GM12878 (cell line): Measurements from ENCODE around the gene FOXJ1. TPM values are rescaled to one million over a fixed set of nuclear protein-coding genes. Genes with fewer than 3 reads are reported as not detected.
A peak's percentile ranks its signal among the peaks of the same experiment; 100 is the strongest.

Experiments
- ATF7 ChIP-seq: fragments of 450-650 bp; IDR thresholded peaks from 2 replicates; pipeline ENCODE4 v1.6.1; 2016; ENCODE audit warnings: low read depth, mild to moderate bottlenecking
- BACH1 ChIP-seq: fragments of 450-650 bp; IDR thresholded peaks from 2 replicates; pipeline ENCODE4 v1.6.1; 2017; ENCODE audit warnings: mild to moderate bottlenecking, borderline replicate concordance
- CBX3 ChIP-seq: fragments of 200-600 bp; sonication (generic); IDR thresholded peaks from 2 replicates; pipeline ENCODE4 v1.6.1; 2016; ENCODE audit warnings: low read depth, borderline replicate concordance
- DPF2 ChIP-seq: fragments of 450-650 bp; IDR thresholded peaks from 2 replicates; pipeline ENCODE4 v1.6.1; 2017; ENCODE audit warnings: mild to moderate bottlenecking
- EED ChIP-seq: sonication (generic); IDR thresholded peaks from 2 replicates; pipeline ENCODE4 v1.6.1; 2016; ENCODE audit warnings: antibody characterized with exemption, low read depth
- ETV6 ChIP-seq, 2 experiments: fragments of 450-650 bp in 1 of 2; IDR thresholded peaks in 1 of 2; conservative IDR thresholded peaks in 1 of 2; 2 replicates each; pipeline ENCODE4 v1.6.1; 2014; ENCODE audit warnings: antibody characterized with exemption in 1 of 2, borderline replicate concordance in 1 of 2, low read depth in 1 of 2, mild to moderate bottlenecking in 1 of 2, moderate library complexity in 1 of 2
- JUNB ChIP-seq: IDR thresholded peaks from 2 replicates; pipeline ENCODE4 v1.6.1; 2016; ENCODE audit warnings: antibody characterized with exemption, mild to moderate bottlenecking
- KAT2A ChIP-seq: conservative IDR thresholded peaks from 2 replicates; pipeline ENCODE4 v1.6.1; 2011; ENCODE audit warnings: low read depth, low read length; ENCODE audit not compliant: control insufficient read depth
- NFIC ChIP-seq: IDR thresholded peaks from 2 replicates; pipeline ENCODE4 v1.6.1; 2012; ENCODE audit warnings: low read depth, mild to moderate bottlenecking, inconsistent platforms, low read length, moderate library complexity
- POLR2A ChIP-seq: IDR thresholded peaks from 2 replicates; pipeline ENCODE4 v1.6.1; 2011; ENCODE audit warnings: low read depth, mild to moderate bottlenecking, low read length
- POLR2AphosphoS2 ChIP-seq: IDR thresholded peaks from 2 replicates; pipeline ENCODE4 v1.6.1; 2011; ENCODE audit warnings: low read depth, mild to moderate bottlenecking, low read length, improper control_type of control experiment, moderate library complexity
- PRDM15 ChIP-seq: fragments of 450-650 bp; formaldehyde crosslinking; IDR thresholded peaks from 2 replicates; pipeline ENCODE4 v1.4.0; 2020; ENCODE audit warnings: mild to moderate bottlenecking, moderate library complexity
- RAD21 ChIP-seq: IDR thresholded peaks from 2 replicates; pipeline ENCODE4 v1.6.1; 2011; ENCODE audit warnings: mild to moderate bottlenecking, low read depth, low read length, moderate library complexity; ENCODE audit not compliant: insufficient read depth
- SP1 ChIP-seq: IDR thresholded peaks from one replicate; pipeline ENCODE4 v1.6.1; 2011; ENCODE audit warnings: low read depth, low read length
- STAT1 ChIP-seq: fragments of 450-650 bp; conservative IDR thresholded peaks from 2 replicates; pipeline ENCODE4 v1.6.1; 2014; ENCODE audit warnings: antibody characterized with exemption, mild to moderate bottlenecking
- TBL1XR1 ChIP-seq: IDR thresholded peaks from 2 replicates; pipeline ENCODE4 v1.6.1; 2012; ENCODE audit warnings: low read depth, low read length, improper control_type of control experiment
- ZNF24 ChIP-seq: fragments of 450-650 bp; IDR thresholded peaks from 2 replicates; pipeline ENCODE4 v1.6.1; 2017; ENCODE audit warnings: antibody characterized with exemption, mild to moderate bottlenecking
- polyA plus RNA-seq, 11 experiments: library from polyadenylated mRNA; depleted of rRNA in 4 of 11; unstranded in 6 of 11; stranded (reverse) in 5 of 11; fragments of >200 nt; fragmentation: Nextera tagmentation in 4 of 11; fragmentation: Illumina TruSeq in 1 of 11; extraction: Ambion mirVana in 4 of 11; extraction: Trizol in 1 of 11; gene quantifications; 1 replicate in 1 of 11; 2 replicates in 10 of 11; pipeline versions ENCODE4 v1.2.1 to v1.2.3, GENCODE V29; 2011 to 2016; ENCODE audit warnings: inconsistent platforms in 2 of 11, missing spikeins in 2 of 11, low read depth in 1 of 11
- total RNA-seq, 4 experiments: library from RNA; depleted of rRNA in 3 of 4; stranded (reverse); fragments of >200 nt in 3 of 4; fragmentation: Illumina TruSeq in 1 of 4; extraction: Trizol in 1 of 4; gene quantifications; 2 replicates each; pipeline versions ENCODE4 v1.2.1 to v1.2.3, GENCODE V29; 2013 to 2021
- TF ChIP-seq, protein P1 (sequence below), 3 experiments: IDR thresholded peaks in 2 of 3; conservative IDR thresholded peaks in 1 of 3; 2 replicates each; pipeline ENCODE4 v1.5.1; 2011; ENCODE audit warnings: low read depth in 3 of 3, low read length in 3 of 3, mild to moderate bottlenecking in 3 of 3, control low read depth in 2 of 3, moderate library complexity in 2 of 3, inconsistent platforms in 1 of 3, mixed read lengths in 1 of 3; ENCODE audit not compliant: control insufficient read depth in 2 of 3, insufficient read depth in 1 of 3; ENCODE audit errors: extremely low read depth in 1 of 3
- TF ChIP-seq, protein P2 (sequence below): fragments of 450-650 bp; IDR thresholded peaks from 2 replicates; pipeline ENCODE4 v1.6.1; 2017; ENCODE audit warnings: low read depth, mild to moderate bottlenecking, moderate library complexity
- TF ChIP-seq, protein P3 (sequence below): fragments of 450-650 bp; formaldehyde crosslinking; IDR thresholded peaks from 2 replicates; pipeline ENCODE4 v1.4.0; 2022; ENCODE audit warnings: mild to moderate bottlenecking, moderate library complexity

The FOXJ1 gene
- total and polyA plus RNA-seq, 10 of the 15 experiments (the other 5 are each of a cell fraction or from before 2014, with no cell fraction given), result not detected

- TF ChIP-seq, protein P1, sequence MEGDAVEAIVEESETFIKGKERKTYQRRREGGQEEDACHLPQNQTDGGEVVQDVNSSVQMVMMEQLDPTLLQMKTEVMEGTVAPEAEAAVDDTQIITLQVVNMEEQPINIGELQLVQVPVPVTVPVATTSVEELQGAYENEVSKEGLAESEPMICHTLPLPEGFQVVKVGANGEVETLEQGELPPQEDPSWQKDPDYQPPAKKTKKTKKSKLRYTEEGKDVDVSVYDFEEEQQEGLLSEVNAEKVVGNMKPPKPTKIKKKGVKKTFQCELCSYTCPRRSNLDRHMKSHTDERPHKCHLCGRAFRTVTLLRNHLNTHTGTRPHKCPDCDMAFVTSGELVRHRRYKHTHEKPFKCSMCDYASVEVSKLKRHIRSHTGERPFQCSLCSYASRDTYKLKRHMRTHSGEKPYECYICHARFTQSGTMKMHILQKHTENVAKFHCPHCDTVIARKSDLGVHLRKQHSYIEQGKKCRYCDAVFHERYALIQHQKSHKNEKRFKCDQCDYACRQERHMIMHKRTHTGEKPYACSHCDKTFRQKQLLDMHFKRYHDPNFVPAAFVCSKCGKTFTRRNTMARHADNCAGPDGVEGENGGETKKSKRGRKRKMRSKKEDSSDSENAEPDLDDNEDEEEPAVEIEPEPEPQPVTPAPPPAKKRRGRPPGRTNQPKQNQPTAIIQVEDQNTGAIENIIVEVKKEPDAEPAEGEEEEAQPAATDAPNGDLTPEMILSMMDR (IDR thresholded peaks at IDR 0.05 in 2 of 3, conservative IDR thresholded peaks at IDR 0.05 in 1 of 3; ENCODE audit: control insufficient read depth in 2 of 3, extremely low read depth in 1 of 3, insufficient read depth in 1 of 3, low read depth in 3 of 3, low read length in 3 of 3), result no peak
- TF ChIP-seq ATF7, result 0 out of 2 replicates have a peak, but pooled peaks have one; percentile 24
- TF ChIP-seq RAD21, result no peak
- no peak for TF ChIP-seq NFIC
- no peak for TF ChIP-seq ETV6 (conservative IDR thresholded peaks at IDR 0.05 in 1 of 2, IDR thresholded peaks at IDR 0.05 in 1 of 2; ENCODE audit: borderline replicate concordance in 1 of 2, low read depth in 1 of 2)
- no peak for TF ChIP-seq EED
- TF ChIP-seq, protein P2, sequence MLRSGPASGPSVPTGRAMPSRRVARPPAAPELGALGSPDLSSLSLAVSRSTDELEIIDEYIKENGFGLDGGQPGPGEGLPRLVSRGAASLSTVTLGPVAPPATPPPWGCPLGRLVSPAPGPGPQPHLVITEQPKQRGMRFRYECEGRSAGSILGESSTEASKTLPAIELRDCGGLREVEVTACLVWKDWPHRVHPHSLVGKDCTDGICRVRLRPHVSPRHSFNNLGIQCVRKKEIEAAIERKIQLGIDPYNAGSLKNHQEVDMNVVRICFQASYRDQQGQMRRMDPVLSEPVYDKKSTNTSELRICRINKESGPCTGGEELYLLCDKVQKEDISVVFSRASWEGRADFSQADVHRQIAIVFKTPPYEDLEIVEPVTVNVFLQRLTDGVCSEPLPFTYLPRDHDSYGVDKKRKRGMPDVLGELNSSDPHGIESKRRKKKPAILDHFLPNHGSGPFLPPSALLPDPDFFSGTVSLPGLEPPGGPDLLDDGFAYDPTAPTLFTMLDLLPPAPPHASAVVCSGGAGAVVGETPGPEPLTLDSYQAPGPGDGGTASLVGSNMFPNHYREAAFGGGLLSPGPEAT, result peak; percentile 91
- no peak for TF ChIP-seq ZNF24
- TF ChIP-seq BACH1, result 0 out of 2 replicates have a peak, but pooled peaks have one; percentile 23
- no peak for TF ChIP-seq TBL1XR1
- TF ChIP-seq, protein P3, sequence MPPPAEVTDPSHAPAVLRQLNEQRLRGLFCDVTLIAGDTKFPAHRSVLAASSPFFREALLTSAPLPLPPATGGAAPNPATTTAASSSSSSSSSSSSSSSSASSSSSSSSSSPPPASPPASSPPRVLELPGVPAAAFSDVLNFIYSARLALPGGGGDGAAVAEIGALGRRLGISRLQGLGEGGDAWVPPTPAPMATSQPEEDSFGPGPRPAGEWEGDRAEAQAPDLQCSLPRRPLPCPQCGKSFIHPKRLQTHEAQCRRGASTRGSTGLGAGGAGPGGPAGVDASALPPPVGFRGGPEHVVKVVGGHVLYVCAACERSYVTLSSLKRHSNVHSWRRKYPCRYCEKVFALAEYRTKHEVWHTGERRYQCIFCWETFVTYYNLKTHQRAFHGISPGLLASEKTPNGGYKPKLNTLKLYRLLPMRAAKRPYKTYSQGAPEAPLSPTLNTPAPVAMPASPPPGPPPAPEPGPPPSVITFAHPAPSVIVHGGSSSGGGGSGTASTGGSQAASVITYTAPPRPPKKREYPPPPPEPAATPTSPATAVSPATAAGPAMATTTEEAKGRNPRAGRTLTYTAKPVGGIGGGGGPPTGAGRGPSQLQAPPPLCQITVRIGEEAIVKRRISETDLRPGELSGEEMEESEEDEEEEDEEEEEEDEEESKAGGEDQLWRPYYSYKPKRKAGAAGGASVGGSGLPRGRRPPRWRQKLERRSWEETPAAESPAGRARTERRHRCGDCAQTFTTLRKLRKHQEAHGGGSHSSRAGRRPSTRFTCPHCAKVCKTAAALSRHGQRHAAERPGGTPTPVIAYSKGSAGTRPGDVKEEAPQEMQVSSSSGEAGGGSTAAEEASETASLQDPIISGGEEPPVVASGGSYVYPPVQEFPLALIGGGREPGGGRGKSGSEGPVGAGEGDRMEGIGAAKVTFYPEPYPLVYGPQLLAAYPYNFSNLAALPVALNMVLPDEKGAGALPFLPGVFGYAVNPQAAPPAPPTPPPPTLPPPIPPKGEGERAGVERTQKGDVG (CRISPR knock-in tag), result no peak
- no peak for TF ChIP-seq SP1
- no peak for TF ChIP-seq STAT1
- TF ChIP-seq DPF2, result no peak
- no peak for TF ChIP-seq CBX3
- peak; percentile 95 for TF ChIP-seq POLR2A
- no peak for TF ChIP-seq JUNB
- TF ChIP-seq PRDM15 (CRISPR knock-in tag), result no peak
- TF ChIP-seq POLR2AphosphoS2, result peak; percentile 65; the same call in 1 of the 2 replicates
- no peak for TF ChIP-seq KAT2A
Observed at GRCh38 chr17:76103274-76104139, 37.5 kb downstream of the FOXJ1 start, which contains the start of gene EXOC7 (continued).
